Sigmoid colon (tissue), 4 donors: Measurements from ENCODE around the gene HEPN1.

Experiments
- CTCF ChIP-seq, 4 experiments: fragments of 450-650 bp in 3 of 4; fragments of 200-600 bp in 1 of 4; IDR thresholded peaks; one replicate each; pipeline ENCODE4 v1.5.1; 2016 to 2019; ENCODE audit warnings: antibody characterized with exemption in 4 of 4, mild to moderate bottlenecking in 3 of 4, moderate library complexity in 2 of 4
- EP300 ChIP-seq, 4 donors: sonication (generic); formaldehyde crosslinking; IDR thresholded peaks; one replicate each; pipeline ENCODE4 v1.6.1; 2017; ENCODE audit warnings: antibody characterized with exemption in 4 of 4
- POLR2A ChIP-seq, 2 donors: fragments of 450-650 bp; IDR thresholded peaks; one replicate each; pipeline ENCODE4 v1.6.1; 2016; ENCODE audit warnings: antibody characterized with exemption in 2 of 2, mild to moderate bottlenecking in 2 of 2, moderate library complexity in 2 of 2
- POLR2AphosphoS5 ChIP-seq, 4 donors: sonication (generic); formaldehyde crosslinking; IDR thresholded peaks; one replicate each; pipeline ENCODE4 v1.6.1; 2017; ENCODE audit warnings: antibody characterized with exemption in 4 of 4

GRCh38 chr11:124891373-124891861 lies 27.6 kb upstream of the HEPN1 start:
- TF ChIP-seq CTCF (IDR thresholded peaks at IDR 0.05) = no peak
- no peak for TF ChIP-seq POLR2A (IDR thresholded peaks at IDR 0.05)
- no peak for TF ChIP-seq POLR2AphosphoS5 (IDR thresholded peaks at IDR 0.05)
- TF ChIP-seq EP300 (IDR thresholded peaks at IDR 0.05) = no peak
